Measurements from ENCODE around the gene EDC4. TPM values are rescaled to one million over a fixed set of nuclear protein-coding genes. Genes with fewer than 3 reads are reported as not detected.

EDC4 gene
- total RNA-seq, 1 donor from 2014 or later, result 51.2 TPM

GRCh38 chr16:67915831-67916723 is 43.2 kb downstream of the EDC4 start:
- no peak overlapping the region for H3K27ac ChIP-seq
- TF ChIP-seq CTCF (IDR thresholded peaks at IDR 0.05), result no peak
- no peak overlapping the region for H3K4me3 ChIP-seq
- ATAC-seq (no peak), DNase-seq (no peak)
- H3K36me3 ChIP-seq, result peaks cover 46% of the 10 kb centered on the region
- no peaks in the 10 kb centered on the region for H3K9me3 ChIP-seq
- H3K27me3 ChIP-seq (ENCODE audit: low read depth), result no peaks in the 10 kb centered on the region
- H3K4me1 ChIP-seq, result peaks cover 30% of the 10 kb centered on the region
- intact Hi-C loops (cut with DNase I), result no loop called here

GRCh38 chr16:67917140-67917851 is 44.4 kb downstream of the EDC4 start:
- TF ChIP-seq CTCF (IDR thresholded peaks at IDR 0.05), result no peak

GRCh38 chr16:67917852-67918236 is 45.0 kb downstream of the EDC4 start:
- no peak overlapping the region for H3K27ac ChIP-seq
- ATAC-seq, result peak; percentile 55 to 74
- TF ChIP-seq CTCF (IDR thresholded peaks at IDR 0.05), result no peak

More at GRCh38 chr16:67917140-67917851, 44.4 kb downstream of the EDC4 start:
- Histone ChIP-seq H3K27me3 (ENCODE audit: low read depth) (no peaks in the 10 kb centered on the region), H3K4me1 (peaks cover 30% of the 10 kb centered on the region), H3K27ac (no peak overlapping the region), H3K4me3 (no peak overlapping the region), H3K9me3 (no peaks in the 10 kb centered on the region), H3K36me3 (peaks cover 41% of the 10 kb centered on the region)
- intact Hi-C loops (cut with DNase I), result no loop called here
- ATAC-seq (peak; percentile 48 to 56), DNase-seq (peak; percentile 53)

GRCh38 chr16:67919622-67920221 is 46.9 kb downstream of the EDC4 start:
- H3K4me1 ChIP-seq, result peaks cover 43% of the 10 kb centered on the region
- H3K9me3 ChIP-seq, result no peaks in the 10 kb centered on the region
- H3K27me3 ChIP-seq (ENCODE audit: low read depth), result no peaks in the 10 kb centered on the region
- DNase-seq (no peak), ATAC-seq (no peak)
- TF ChIP-seq CTCF (IDR thresholded peaks at IDR 0.05), result no peak
- H3K36me3 ChIP-seq, result peaks cover 47% of the 10 kb centered on the region
- intact Hi-C loops (cut with DNase I), result no loop called here
- no peak overlapping the region for H3K27ac ChIP-seq
- no peak overlapping the region for H3K4me3 ChIP-seq

More at GRCh38 chr16:67917852-67918236, 45.0 kb downstream of the EDC4 start:
- no peak overlapping the region for H3K4me3 ChIP-seq
- DNase-seq, result peak; percentile 48
- H3K36me3 ChIP-seq, result peaks cover 42% of the 10 kb centered on the region
- intact Hi-C loops (cut with DNase I), result no loop called here
- no peaks in the 10 kb centered on the region for H3K27me3 ChIP-seq (ENCODE audit: low read depth)
- H3K4me1 ChIP-seq, result peaks cover 30% of the 10 kb centered on the region
- no peaks in the 10 kb centered on the region for H3K9me3 ChIP-seq

GRCh38 chr16:67922221-67922620 is 49.4 kb downstream of the EDC4 start:
- H3K27me3 ChIP-seq (ENCODE audit: low read depth), result no peaks in the 10 kb centered on the region
- DNase-seq (no peak), ATAC-seq (no peak)
- no peak overlapping the region for H3K27ac ChIP-seq
- intact Hi-C loops (cut with DNase I), result no loop called here
- no peak overlapping the region for H3K4me3 ChIP-seq
- no peak for TF ChIP-seq CTCF (IDR thresholded peaks at IDR 0.05)
- H3K36me3 ChIP-seq, result peaks cover 41% of the 10 kb centered on the region
- H3K4me1 ChIP-seq, result peaks cover 43% of the 10 kb centered on the region
- no peaks in the 10 kb centered on the region for H3K9me3 ChIP-seq

All from lower lobe of right lung (tissue), 2 donors.